ENCODE measurements around the gene DCTN4. TPM values are rescaled to one million over a fixed set of nuclear protein-coding genes. Genes with fewer than 3 reads are reported as not detected.

The DCTN4 gene
- total RNA-seq, 3 donors from 2014 or later (not counting 1 experiment from before 2014, with no cell fraction given), result 90.0 to 108 (median 92.0) TPM

- WGBS (ENCODE audit: insufficient coverage), result 88% methylated on average over 4 of the region's 4 CpGs
- TF ChIP-seq CTCF (IDR thresholded peaks at IDR 0.05), result no peak
- ATAC-seq, result no peak
- no peaks in the 10 kb centered on the region for H3K36me3 Mint-ChIP-seq
- Histone ChIP-seq H3K4me3 (ENCODE audit: low read length) (no peak overlapping the region), H3K27ac (ENCODE audit: low read length) (no peak overlapping the region), H3K27me3 (ENCODE audit: control insufficient read depth, insufficient read depth, low read length) (peaks cover 2% of the 10 kb centered on the region), H3K9me3 (ENCODE audit: control insufficient read depth, insufficient read depth, low read length) (no peaks in the 10 kb centered on the region), H3K4me1 (ENCODE audit: control insufficient read depth, insufficient read depth, low read length) (no peaks in the 10 kb centered on the region), H3K36me3 (ENCODE audit: control insufficient read depth, insufficient read depth, low read length) (peaks cover 40% of the 10 kb centered on the region)
- DNase-seq, result no peak
- no peak overlapping the region for H3K4me3 Mint-ChIP-seq
- H3K4me1 Mint-ChIP-seq, result no peaks in the 10 kb centered on the region
- no peaks in the 10 kb centered on the region for H3K9me3 Mint-ChIP-seq
- intact Hi-C loops (cut with micrococcal nuclease), result no loop called here
- H3K27me3 Mint-ChIP-seq (ENCODE audit: low read depth in 2 of 2), result no peaks in the 10 kb centered on the region
- H3K27ac Mint-ChIP-seq, result no peak overlapping the region
Measured at GRCh38 chr5:150706776-150707390, 51.9 kb downstream of the DCTN4 start.

GRCh38 chr5:150703762-150704161 is 55.1 kb downstream of the DCTN4 start:
- ATAC-seq, result no peak
- Histone ChIP-seq H3K4me3 (ENCODE audit: low read length) (no peak overlapping the region), H3K9me3 (ENCODE audit: control insufficient read depth, insufficient read depth, low read length) (no peaks in the 10 kb centered on the region), H3K4me1 (ENCODE audit: control insufficient read depth, insufficient read depth, low read length) (peaks cover 5% of the 10 kb centered on the region), H3K36me3 (ENCODE audit: control insufficient read depth, insufficient read depth, low read length) (peaks cover 11% of the 10 kb centered on the region), H3K27ac (ENCODE audit: low read length) (no peak overlapping the region), H3K27me3 (ENCODE audit: control insufficient read depth, insufficient read depth, low read length) (peaks cover 2% of the 10 kb centered on the region)
- Mint-ChIP-seq H3K36me3 (no peaks in the 10 kb centered on the region), H3K27me3 (ENCODE audit: low read depth in 2 of 2) (no peaks in the 10 kb centered on the region), H3K27ac (no peak overlapping the region), H3K9me3 (no peaks in the 10 kb centered on the region), H3K4me1 (peaks cover under 1 to 7% of the 10 kb centered on the region in 2 donors), H3K4me3 (no peak overlapping the region)
- intact Hi-C loops (cut with micrococcal nuclease), result no loop called here
- no peak for TF ChIP-seq CTCF (IDR thresholded peaks at IDR 0.05)
- 80% methylated on average over 3 of the region's 3 CpGs for WGBS (ENCODE audit: insufficient coverage)
- DNase-seq, result no peak

- Mint-ChIP-seq H3K4me1 (peaks cover 7 to 15% of the 10 kb centered on the region in 2 donors), H3K27ac (no peak within 1 kb of the TSS), H3K4me3 (no peak within 1 kb of the TSS), H3K9me3 (no peaks in the 10 kb centered on the region), H3K36me3 (peaks cover 13% of the 10 kb centered on the region), H3K27me3 (ENCODE audit: low read depth in 2 of 2) (no peaks in the 10 kb centered on the region)
- ATAC-seq, result peak; percentile 90 to 97 (median 95)
- intact Hi-C loops (cut with micrococcal nuclease), result loop anchor here (1.0 kb wide), 2 partner anchors 58 to 83 kb away; no protein-coding TSS in a partner anchor
- Histone ChIP-seq H3K4me1 (ENCODE audit: control insufficient read depth, insufficient read depth, low read length) (peaks cover 5% of the 10 kb centered on the region), H3K4me3 (ENCODE audit: low read length) (peak within 1 kb of the TSS; percentile 90), H3K27ac (ENCODE audit: low read length) (peak within 1 kb of the TSS; percentile 92), H3K36me3 (ENCODE audit: control insufficient read depth, insufficient read depth, low read length) (peaks cover 30% of the 10 kb centered on the region), H3K27me3 (ENCODE audit: control insufficient read depth, insufficient read depth, low read length) (peaks cover 2% of the 10 kb centered on the region), H3K9me3 (ENCODE audit: control insufficient read depth, insufficient read depth, low read length) (no peaks in the 10 kb centered on the region)
- peak; percentile 90 to 96 for DNase-seq
- TF ChIP-seq CTCF (IDR thresholded peaks at IDR 0.05), result peak; percentile 85
- under 1% methylated on average over 59 of the region's 59 CpGs for WGBS (ENCODE audit: insufficient coverage)
Measured at GRCh38 chr5:150700594-150701377, 58.0 kb downstream of the DCTN4 start, which contains the start of gene RBM22. RBM22 (minus strand) TSS chr5:150701062; CDS start chr5:150700985, 77 bp downstream.

Measured in natural killer cell (primary cell).